GM15510 (cell line): Measurements from ENCODE around the gene PAGR1.

Experiments
- POLR2A ChIP-seq: IDR thresholded peaks from 3 replicates; pipeline ENCODE4 v1.6.1; 2011; ENCODE audit warnings: borderline replicate concordance; ENCODE audit not compliant: insufficient read length; ENCODE audit errors: extremely low read depth

Gene PAGR1

DNA sequence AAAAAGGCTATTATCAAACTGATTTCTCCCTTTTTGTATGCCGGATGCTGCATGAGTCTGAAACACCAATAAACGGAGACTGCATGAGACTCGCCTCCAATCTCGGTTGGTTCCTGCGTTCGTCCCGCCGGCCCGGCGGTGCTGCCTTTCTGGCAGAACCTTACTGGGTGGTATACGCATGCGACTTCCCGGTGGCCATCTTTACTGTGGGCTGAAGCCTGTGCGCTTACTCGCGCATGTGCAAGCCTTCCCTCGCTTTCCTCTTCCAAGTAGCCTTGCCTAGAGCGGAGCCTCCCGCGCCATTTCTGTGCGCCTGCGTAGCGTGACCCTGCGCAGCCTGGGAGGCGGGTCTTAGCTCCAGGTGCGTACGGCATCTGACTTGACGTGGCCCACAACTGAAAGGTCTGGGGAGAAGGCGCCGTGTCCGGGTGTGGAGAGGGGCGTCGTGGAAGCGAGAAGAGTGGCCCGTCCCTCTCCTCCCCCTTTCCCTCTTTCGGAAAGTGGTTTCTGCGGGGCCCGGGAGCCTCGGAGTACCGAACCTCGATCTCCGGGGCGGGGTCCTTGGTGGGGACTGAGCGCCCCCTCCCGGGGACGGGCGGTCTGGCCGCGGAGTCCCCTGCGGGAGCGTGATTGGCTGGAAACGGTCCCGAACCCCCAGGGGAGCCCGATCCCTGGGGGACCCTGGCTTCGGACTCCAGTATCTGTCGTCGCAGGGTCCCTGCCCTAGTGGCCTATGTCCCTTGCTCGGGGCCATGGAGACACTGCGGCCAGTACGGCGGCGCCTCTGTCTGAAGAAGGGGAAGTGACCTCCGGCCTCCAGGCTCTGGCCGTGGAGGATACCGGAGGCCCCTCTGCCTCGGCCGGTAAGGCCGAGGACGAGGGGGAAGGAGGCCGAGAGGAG lies at the start of gene PAGR1:
Gene PAGR1, plus strand, starts transcription at position 360 of the 901 bp plus-strand sequence. Its CDS starts 374 bp downstream, at position 734.
- TF ChIP-seq POLR2A: peak; percentile 75

DNA sequence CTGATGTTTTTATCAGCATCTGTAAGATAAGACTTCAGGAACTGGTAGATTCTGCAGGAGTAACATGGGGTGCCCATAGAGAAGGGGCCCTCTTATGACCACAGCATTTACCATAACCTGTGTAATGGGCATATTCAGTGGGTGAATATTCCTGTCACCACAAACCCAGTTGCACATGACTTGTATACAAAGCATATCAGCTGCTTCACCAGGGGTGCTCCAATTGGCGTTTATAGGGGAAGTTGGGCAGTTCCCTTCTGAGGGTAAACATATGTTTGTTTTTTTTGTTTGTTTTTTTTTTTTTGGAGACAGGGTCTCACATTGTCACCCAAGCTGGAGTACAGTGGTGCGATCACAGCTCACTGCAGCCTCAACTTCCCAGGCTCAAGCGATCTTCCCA lies 49.4 kb upstream of the PAGR1 start:
- TF ChIP-seq POLR2A: no peak

DNA sequence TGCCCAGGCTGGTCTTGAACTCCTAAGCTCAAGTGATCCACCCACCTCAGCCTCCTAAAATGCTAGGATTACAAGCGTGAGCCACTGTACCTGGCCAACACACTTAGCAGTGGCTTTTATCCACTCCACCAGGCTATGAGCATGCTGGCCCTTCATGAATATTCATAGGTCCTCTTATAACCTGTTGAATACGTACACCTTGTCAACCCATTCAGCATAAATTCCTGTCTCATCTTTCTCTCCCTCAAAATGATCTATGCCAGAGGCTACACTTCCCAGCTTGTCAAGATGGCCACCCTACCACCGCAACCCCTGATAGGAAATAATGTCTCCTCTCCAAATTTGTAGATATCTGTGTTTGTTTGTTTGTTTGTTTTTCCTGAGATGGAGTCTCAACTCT lies 48.9 kb upstream of the PAGR1 start:
- no peak for TF ChIP-seq POLR2A

DNA sequence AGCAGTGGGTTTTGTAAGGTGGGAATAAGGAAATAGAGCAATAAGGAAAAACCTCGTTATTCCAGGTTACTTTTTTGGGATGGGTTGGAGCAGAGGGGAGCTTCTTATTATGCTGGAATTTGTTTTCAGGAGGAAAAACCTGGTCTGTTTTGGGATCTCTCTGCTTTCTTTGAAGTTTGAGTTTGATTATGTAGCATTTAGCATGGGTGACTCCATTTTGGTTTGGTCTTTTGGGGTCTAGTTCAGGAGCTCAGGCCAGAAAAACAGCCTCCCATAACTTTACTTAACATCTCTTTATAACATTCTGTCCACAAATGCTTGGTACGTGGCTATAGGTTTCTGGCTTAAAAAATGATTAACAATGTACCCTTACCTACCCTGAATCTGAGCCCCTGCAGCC lies 46.4 kb upstream of the PAGR1 start:
- TF ChIP-seq POLR2A: no peak

DNA sequence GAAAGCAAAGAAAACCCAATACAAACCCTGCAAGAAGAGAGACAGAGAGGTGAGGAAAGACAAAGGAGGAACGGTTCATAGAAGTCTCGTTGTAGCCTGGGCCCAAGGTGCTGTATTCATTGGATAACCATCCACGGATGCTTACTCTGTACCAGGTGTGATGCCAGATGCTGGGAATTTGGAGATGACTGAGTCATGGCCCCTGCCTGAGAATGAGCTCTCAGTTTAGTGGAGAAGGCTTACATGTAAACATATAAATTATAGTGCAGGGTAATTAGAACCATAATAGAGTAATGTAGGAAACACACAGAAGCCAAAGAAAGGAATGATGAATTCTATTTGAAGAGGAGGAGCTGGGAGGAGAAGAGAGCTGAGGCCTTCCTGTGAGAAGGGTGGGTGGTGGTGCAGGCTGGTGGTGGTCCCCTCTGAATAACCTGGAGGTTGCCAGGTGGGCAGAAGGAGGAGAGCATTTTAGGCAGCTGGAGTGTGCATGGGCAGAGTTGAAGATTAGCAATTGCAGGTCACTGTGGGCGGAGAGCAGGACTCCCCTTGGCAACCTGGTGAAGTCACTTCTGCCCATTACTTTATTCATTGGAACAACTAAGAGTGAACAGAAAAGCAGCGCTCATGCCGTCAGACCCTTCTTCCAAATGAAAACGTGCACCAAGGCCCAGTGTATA lies 45.6 kb upstream of the PAGR1 start:
- TF ChIP-seq POLR2A: no peak

DNA sequence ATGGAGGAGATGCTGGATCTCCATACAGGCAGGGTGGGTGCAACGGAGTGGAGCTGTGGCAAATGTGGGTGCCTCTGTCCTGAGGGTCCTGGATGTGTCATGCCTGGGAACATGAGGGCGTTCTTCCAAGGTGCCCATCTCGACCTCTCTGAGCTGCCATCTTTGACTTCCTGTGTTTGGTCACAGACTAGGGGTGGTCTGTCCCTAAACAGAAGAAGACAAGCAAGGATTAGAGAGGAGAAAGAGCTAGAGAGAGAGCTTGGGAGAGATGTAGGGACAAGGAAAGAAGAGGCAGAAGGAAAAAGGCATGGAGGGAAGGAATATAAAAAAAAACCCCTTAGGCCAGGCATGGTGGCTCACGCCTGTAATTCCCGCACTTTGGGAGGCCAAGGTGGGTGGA lies 41.2 kb upstream of the PAGR1 start:
- no peak for TF ChIP-seq POLR2A

DNA sequence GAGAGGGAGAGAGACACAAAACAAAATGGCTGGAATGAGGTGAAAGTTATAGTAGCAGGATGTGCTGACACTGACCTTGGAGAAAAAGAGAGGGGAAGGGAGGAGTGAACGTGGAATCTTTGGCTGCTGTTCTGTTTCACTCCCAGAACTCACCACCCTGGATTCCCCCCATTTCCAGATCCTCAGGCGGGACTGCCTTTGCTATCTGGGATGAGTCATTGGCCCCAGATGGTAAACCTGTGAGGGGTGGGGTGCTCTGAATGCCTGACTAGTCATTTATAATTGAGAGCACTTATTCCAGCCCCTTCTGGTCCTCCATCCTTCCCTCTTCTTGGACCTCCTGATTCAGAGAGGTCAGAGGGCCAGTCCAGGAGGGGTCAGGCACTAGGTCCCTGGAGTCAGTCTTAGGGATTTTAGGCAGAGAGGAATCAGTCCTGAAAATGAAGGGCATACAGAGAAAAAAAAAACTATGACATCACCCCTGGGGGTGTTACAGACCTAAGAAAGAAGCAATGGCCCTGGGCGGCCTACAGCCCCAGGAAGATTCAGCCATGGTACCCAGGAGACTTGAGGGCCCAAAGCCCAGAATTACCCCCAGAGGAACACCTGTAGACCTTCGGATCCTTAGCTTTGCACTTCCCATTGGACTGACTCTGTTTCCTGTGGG lies 40.1 kb upstream of the PAGR1 start:
- TF ChIP-seq POLR2A: no peak

DNA sequence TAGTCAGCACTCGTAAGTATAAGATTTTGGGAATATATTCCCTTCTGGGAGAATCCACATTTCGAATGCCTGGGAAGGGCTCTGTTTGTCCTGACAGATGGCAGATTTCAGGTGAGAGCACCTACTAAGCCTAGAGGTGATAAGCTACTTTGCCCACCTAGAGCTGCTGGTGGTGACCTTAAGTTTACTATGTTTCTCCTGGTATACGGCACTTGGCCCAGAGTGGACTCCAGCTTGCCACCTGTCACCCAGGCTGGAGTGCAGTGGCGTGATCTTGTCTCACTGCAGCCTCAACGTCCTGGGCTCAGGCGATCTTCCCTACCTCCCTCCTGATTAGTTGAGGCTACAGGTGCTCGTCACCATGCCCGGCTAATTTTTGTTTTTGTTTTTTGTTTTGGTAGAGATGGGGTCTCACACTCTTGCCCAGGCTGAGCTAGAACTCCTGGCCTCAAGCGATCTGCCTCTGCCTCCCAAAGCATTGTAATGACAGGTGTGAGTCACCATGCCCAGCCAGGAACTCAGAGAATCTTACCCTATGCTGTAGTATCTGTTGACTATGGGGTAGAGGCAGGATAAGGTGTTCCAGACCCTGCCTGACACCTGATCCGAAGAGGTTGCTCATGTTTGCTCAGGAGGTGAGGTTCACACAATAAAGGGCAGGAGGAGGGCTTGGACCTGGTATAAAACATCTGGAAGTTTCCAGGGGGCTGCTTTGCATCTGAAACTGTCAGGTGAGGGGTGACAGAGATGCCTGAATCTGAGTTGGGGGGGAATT lies 38.2 kb upstream of the PAGR1 start, which contains the start of gene ZG16:
Gene ZG16, plus strand, starts transcription at position 681 of the 775 bp plus-strand sequence. CDS start 1,011 bp downstream, outside the sequence.
- TF ChIP-seq POLR2A: no peak

DNA sequence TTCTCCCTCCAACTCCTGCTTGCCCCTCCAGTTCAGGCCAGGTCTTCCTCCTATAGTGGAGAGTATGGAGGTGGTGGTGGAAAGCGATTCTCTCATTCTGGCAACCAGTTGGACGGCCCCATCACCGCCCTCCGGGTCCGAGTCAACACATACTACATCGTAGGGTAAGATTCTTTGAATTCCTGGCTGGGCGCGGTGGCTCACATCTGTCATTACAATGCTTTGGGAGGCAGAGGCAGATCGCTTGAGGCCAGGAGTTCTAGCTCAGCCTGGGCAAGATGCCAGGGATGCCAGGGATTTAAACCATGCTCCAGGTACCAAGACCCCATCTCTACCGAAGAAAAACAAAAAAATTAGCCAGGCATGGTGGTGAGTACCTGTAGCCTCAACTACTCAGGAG lies 36.5 kb upstream of the PAGR1 start:
- no peak for TF ChIP-seq POLR2A

DNA sequence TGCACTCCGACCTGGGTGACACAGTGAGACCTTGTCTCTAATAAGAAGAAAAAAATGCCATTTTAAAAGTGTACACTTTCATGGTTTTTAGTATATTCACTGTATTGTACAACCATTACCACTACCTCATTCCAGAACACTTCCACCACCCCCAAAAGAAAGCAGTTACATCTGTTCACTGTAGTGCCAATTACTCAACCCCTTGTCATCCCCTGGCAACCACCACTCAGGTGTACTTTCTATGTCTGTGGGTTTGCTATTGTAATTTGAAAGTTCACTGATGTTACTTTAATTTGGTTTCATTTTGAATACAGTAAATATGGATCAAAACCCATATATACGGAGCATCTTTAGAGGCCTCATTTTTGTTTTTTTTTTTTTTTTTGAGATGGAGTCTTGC lies 31.8 kb upstream of the PAGR1 start:
- no peak for TF ChIP-seq POLR2A

DNA sequence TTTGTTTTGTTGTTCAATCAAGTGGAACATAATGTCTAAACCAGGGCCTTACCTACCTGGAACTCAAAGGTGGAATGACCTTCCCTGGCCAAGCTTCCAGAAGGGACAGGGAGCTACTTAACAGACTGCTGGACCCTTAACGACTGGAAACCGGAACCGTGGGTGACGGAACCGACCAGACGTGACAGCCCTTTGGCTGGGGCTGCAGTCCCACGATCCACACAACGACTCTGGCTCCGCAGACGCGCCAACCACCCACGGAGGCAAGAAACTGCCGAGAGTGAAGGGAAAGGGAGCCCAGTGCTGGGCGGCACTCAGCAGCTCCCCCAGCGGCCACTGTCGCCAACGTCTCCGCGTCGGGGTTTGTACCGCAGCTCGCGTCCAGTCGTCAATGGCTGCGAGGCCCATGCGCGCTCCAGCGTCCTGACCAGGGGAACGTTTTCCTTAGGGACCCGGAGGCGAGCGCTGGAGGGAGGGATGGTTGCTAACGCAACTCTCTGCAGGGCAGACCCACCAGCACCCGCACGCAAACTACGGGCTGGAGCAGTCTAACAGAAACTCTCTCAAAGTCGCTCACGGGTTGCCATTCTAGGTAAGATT lies 31.0 kb upstream of the PAGR1 start:
- TF ChIP-seq POLR2A: no peak

DNA sequence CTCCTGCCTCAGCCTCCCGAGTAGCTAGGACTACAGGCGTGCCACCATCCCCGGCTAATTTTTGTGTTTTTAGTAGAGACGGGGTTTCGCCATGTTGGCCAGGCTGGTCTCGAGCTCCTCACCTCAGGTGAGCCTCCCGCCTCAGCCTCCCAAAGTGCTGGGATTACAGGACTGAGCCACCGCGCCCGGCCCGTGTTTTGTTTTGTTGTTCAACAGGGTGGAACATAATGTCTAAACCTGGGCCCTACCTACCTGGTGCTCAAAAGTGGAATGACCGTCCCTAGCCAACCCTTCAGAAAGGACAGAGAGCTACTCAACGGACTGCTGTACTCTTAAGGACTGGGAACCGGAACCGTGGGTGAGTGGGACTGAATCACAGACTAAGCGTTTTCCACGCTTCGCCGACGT lies 26.2 kb upstream of the PAGR1 start:
- no peak for TF ChIP-seq POLR2A

DNA sequence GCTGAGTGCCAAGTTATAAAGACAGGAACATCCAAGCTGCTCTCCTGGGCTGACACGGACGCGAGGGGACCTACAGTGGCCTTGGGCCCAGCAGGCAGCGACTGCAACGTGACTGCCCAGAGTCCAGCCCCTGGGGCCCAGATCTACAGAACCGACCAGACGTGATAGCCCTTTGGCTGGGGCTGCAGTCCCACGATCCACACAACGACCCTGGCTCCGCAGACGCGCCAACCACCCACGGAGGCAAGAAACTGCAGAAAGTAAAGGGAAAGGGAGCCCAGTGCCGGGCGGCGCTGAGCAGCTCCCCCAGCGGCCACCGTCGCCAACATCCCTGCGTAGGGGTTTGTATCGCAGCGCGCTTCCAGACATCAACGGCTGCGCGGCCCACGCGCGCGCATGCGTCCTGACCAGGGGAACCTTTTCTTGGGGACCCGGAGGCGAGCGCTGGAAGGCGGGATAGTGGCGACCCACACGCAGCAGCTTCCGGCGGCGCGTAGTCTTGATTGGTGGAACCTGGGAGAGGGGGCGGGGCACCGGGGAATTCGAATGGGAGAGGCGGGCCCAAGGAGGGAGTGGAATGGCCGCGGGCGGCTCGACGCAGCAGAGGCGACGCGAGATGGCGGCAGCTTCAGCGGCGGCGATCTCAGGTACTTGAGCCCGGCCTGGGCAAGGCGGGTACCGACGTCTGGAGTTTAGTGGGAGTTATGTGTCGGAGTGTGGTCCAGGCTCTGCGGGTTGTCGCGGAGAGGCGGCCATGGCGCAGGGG lies 25.6 kb upstream of the PAGR1 start, which contains the start of gene KIF22:
Gene KIF22, plus strand, starts transcription at position 569 of the 766 bp plus-strand sequence. Its CDS starts 9 bp downstream, at position 578.
- TF ChIP-seq POLR2A: peak; percentile 83
